ENCODE measurements around the gene MERTK. TPM values are rescaled to one million over a fixed set of nuclear protein-coding genes. Genes with fewer than 3 reads are reported as not detected.
"Not testable (repeated sequence)": the region's sequence is repeated elsewhere in the genome, so short reads cannot be mapped to it uniquely, and the experiment has no call there.

The MERTK gene
- total RNA-seq, 1 experiment from 2014 or later = 225 TPM

- DNase-seq (ENCODE audit: low read depth, low spot score); in situ Hi-C loops (cut with HindIII; ENCODE audit: low pct_unique_long_range_greater_than_20kb, low sequenced_read_pairs): not testable (repeated sequence)
Measured at GRCh38 chr2:111933900-111934299, 35.5 kb downstream of the MERTK start.

GRCh38 chr2:111936881-111937280 is 38.5 kb downstream of the MERTK start:
- DNase-seq (ENCODE audit: low read depth, low spot score) = no peak

GRCh38 chr2:111938392-111938791 is 40.0 kb downstream of the MERTK start:
- no peak for DNase-seq (ENCODE audit: low read depth, low spot score)
- in situ Hi-C loops (cut with HindIII; ENCODE audit: low pct_unique_long_range_greater_than_20kb, low sequenced_read_pairs) = no loop called here

More at GRCh38 chr2:111936881-111937280, 38.5 kb downstream of the MERTK start:
- in situ Hi-C loops (cut with HindIII; ENCODE audit: low pct_unique_long_range_greater_than_20kb, low sequenced_read_pairs) = no loop called here

DNA sequence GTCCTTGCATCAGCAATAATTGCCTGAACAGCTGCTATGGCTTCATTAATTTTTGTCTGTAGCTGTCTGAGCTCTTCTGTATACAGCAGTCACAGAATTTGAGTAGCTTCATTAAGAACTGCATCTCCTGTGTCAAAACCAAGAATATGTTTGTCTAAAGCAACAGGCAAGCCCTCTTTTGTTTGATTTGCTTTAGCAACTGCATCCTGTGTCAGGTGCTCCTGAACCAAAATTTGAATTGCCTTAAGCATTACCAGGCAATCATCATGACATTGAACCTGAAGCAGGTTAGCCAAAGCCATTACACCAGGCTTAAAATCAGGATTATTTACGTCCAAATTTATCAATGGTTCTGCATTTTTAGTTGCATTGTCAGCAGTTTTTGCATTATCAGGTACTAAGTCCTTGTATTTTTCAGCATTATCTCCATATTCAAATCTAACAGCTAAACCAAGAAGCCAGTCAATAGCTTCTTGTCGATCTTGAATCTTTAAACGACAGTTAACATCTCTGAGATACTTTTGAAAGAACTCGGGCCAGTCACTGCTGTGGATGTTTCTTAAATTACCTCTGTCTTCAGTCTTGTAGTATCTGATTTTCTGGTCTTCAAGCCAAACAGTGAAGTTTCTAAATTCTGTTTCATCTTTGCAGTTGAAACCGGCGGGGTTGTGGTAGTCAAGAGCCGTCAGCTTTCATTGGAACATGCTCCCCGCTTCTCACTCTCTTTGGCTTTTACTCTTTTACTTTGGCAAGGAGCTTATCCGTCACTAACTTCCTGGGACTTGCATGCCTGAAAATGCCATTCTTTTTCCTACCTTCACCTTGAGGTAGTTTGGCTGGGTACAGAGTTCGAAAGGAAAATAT is 42.2 kb downstream of the MERTK start:
- in situ Hi-C loops (cut with HindIII; ENCODE audit: low pct_unique_long_range_greater_than_20kb, low sequenced_read_pairs) = no loop called here
- no peak for DNase-seq (ENCODE audit: low read depth, low spot score)

DNA sequence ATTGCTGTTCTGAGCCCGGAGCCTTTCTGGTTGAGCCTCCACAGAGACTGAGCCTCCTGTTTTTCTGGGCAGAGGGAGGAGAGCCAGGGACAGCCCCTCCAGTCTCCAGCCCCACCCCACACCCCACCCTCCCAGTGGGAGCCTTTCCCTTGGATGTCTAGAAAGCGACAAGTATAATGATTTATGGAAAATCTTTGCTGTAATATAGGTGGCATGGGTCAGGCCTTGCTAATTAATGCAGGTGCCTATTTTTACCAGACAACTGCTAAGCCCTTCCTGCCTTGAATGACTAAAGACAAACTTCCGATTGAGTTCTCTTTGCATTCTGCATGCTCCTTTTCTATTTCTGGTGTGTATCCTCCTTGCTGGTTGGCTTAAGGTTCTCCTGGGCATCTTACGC is 43.1 kb downstream of the MERTK start:
- DNase-seq (ENCODE audit: low read depth, low spot score) = no peak
- in situ Hi-C loops (cut with HindIII; ENCODE audit: low pct_unique_long_range_greater_than_20kb, low sequenced_read_pairs) = no loop called here

DNA sequence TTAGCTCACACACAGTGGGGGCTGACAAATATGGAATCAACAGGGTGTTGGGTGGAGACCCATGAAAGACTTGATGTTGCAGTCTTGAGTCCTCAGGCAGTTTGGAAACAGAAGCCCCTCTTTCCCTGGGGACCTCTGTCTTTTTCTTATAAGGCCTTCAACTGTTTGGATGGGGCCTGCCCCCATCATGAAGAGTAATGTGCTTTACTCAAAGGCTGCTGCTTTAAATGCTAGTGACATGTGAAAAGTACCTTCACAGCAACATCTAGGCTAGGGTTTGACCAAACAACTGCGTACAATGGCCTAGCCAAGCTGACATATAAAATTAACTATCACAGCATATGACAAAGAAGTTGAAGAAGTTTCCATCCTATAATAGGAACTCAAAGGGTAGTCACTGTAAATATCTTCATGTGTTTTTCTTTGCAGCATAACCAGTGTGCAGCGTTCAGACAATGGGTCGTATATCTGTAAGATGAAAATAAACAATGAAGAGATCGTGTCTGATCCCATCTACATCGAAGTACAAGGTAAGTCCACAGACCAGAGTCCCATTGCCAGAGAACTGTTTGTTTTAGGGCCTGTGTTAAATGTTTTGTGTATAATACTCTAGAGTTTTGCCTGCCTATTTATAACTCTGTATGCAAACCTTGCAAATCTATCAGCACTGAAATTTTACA is 46.3 kb downstream of the MERTK start:
- DNase-seq (ENCODE audit: low read depth, low spot score) = peak; percentile 45
- in situ Hi-C loops (cut with HindIII; ENCODE audit: low pct_unique_long_range_greater_than_20kb, low sequenced_read_pairs) = no loop called here

DNA sequence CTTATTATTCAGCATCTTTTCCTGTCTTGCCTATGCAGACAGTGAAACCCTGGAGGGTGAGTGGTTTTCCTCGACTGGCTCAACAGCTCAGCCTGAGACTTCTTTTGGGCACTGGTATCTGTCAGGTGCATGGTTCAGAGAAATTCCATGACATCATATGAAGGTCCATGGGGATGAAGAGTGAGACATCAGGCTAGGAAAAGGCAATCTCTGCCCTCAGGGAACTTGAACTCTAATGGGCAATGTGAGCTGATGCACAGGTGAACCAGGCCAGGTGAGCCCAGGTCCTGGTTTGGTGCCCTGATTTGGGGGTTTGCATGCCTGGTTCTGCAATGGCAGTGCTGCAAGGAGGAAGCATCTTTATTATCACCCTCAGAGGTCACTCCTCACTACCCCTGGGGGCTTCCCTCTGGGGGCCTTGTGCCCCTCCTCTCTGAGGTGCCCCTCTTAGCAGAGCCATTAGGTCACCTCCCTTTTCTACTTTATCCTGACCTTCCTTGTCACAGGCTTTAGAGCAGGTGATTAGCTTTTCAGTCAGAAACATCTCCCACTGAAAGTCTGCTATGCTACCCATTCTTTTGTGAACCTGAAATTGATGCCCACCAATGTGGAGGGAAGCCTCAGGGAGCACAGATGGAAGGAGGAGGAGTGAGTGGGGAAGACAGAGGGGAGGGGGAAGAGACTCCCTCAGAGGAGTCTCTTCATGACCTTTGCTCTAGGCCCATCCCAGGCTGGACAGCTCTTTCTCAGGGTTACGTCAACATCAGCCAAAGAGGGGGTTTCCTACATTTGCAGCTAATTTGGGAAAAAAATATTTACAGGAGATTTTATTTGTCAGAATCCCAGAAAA is 47.3 kb downstream of the MERTK start:
- DNase-seq (ENCODE audit: low read depth, low spot score) = no peak
- in situ Hi-C loops (cut with HindIII; ENCODE audit: low pct_unique_long_range_greater_than_20kb, low sequenced_read_pairs) = no loop called here

DNA sequence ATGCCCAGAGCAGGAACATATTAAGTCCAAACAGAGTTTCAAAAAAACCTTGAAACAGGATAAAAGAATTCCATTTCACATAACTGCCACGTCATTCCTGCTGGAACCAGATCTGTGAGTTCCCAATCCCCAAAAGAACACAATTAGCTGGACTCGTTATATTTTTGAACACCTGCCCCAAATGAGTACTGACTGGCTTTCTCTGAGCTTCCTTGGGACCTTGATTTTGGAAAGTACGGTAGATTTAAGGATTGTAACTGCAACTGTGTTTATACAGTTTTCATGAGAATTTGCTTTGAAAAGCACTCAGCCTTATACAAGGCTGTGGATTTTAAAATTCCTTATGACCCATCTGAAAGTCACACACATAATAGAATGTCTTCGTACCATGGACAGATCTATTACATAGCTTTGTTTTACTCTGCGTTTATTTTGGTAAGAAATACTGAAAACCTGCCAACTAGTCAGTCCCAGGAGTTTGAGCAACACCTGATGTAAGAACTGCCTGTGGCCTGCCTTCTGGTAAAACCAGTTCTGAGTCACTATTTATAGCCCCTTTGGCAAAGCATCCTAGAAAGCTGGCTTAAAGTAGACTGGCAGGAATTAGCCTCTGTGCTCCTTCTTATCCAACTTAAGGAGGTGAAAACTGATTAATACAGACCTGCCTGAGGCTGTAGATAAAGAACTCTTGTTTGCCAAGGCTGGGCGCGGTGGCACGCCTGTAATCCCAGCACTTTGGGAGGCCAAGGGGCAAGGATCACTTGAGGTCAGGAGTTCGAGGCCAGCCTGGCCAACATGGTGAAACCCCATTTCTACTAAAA is 48.1 kb downstream of the MERTK start:
- in situ Hi-C loops (cut with HindIII; ENCODE audit: low pct_unique_long_range_greater_than_20kb, low sequenced_read_pairs) = no loop called here
- no peak for DNase-seq (ENCODE audit: low read depth, low spot score)

DNA sequence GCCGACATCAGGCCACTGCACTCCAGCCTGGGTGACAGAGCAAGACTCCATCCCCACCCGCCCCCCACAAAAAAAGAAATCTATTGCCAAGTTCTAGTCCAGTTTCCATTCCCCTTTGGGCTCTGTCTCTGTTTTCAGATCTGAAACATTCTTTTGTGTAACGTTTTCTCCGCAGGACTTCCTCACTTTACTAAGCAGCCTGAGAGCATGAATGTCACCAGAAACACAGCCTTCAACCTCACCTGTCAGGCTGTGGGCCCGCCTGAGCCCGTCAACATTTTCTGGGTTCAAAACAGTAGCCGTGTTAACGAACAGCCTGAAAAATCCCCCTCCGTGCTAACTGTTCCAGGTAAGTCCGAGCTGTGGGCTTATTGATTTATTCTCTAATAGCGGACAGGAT is 48.8 kb downstream of the MERTK start:
- no peak for DNase-seq (ENCODE audit: low read depth, low spot score)
- in situ Hi-C loops (cut with HindIII; ENCODE audit: low pct_unique_long_range_greater_than_20kb, low sequenced_read_pairs) = no loop called here

- in situ Hi-C loops (cut with HindIII; ENCODE audit: low pct_unique_long_range_greater_than_20kb, low sequenced_read_pairs) = no loop called here
- no peak for DNase-seq (ENCODE audit: low read depth, low spot score)
Measured at GRCh38 chr2:111948832-111949231, 50.4 kb downstream of the MERTK start.

- DNase-seq (ENCODE audit: low read depth, low spot score) = no peak
- in situ Hi-C loops (cut with HindIII; ENCODE audit: low pct_unique_long_range_greater_than_20kb, low sequenced_read_pairs) = no loop called here
Measured at GRCh38 chr2:111950236-111950635, 51.8 kb downstream of the MERTK start.

DNA sequence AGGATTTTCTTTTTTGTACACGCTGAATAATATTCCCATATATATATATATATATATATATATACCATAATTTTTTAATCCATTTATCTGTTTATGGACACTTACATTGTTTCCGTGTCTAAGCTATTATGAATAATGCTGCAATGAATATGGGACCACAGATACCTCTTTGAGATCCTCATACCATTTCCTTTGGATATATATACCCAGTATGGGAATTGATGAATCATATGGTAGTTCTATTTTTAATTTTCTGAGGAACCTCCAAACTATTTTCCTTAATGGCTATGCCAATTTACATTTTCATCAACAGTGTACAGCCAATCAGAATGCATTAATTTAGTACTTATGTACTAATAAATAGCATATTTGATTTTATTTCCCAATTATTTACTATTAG is 53.1 kb downstream of the MERTK start:
- in situ Hi-C loops (cut with HindIII; ENCODE audit: low pct_unique_long_range_greater_than_20kb, low sequenced_read_pairs) = no loop called here
- DNase-seq (ENCODE audit: low read depth, low spot score) = no peak

- DNase-seq (ENCODE audit: low read depth, low spot score) = no peak
- in situ Hi-C loops (cut with HindIII; ENCODE audit: low pct_unique_long_range_greater_than_20kb, low sequenced_read_pairs) = no loop called here
Measured at GRCh38 chr2:111952871-111953452, 54.6 kb downstream of the MERTK start.

DNA sequence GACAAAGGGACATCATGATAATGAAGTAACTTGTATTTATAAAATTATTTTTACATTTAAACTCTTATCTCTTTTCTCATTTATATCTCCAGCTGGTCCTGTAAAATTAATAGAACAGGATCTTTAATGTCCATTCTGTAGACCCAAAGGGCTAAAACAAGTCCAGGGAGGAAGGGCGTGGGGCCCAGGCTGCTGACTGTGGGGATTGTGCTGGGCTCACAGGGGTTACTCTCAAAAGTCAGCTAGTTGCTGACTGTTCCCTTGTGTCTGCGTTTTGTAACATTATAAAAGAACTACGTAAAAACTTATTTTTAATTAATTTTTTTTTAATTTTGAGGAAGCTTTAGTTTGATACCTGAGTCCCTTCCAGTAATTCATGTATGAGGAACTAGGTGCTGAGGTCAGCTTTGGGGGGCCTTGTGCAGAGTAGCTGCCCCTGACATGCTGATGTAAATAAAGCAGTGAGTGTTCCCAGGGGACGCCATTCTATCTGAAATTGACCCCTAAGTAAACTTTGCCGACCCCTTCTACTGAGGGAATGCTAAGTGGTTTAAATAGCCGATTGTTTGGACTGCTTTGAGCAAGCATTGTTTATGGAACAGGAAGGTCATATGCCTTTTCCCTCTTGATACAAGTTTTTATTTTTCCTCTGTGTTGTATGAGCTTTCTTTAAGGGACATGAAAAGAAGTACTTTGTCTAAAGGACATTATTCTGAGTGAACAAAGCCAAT is 56.4 kb downstream of the MERTK start:
- in situ Hi-C loops (cut with HindIII; ENCODE audit: low pct_unique_long_range_greater_than_20kb, low sequenced_read_pairs) = no loop called here
- DNase-seq (ENCODE audit: low read depth, low spot score) = peak; percentile 84

DNA sequence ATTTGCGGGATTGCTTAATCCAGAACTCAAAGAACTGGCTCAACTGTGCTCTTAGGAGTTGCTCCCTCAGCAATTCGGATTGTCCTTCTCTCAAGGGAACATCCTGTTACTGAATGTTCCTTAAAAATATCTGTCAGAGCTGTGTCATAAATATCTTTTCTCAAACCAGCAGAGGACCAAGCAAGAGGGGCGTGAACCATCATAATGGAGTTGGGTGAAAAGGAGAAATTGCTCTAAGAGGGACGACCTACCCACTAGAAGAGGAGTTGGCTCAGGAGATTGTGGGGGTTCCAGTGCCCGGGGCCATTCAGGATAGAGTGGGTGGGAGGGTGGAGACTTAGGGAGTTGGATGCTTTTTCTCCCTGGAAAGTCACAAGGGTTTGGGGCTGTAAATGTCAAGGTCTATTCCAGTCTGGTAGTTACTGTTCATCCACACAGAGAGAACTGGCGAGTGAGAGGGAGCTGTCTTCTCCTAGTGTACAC is 59.5 kb downstream of the MERTK start:
- peak; percentile 77 for DNase-seq (ENCODE audit: low read depth, low spot score)
- in situ Hi-C loops (cut with HindIII; ENCODE audit: low pct_unique_long_range_greater_than_20kb, low sequenced_read_pairs) = no loop called here

- in situ Hi-C loops (cut with HindIII; ENCODE audit: low pct_unique_long_range_greater_than_20kb, low sequenced_read_pairs) = no loop called here
Measured at GRCh38 chr2:111958901-111959300, 60.5 kb downstream of the MERTK start.

More at GRCh38 chr2:111958901-111959300, 60.5 kb downstream of the MERTK start:
- DNase-seq (ENCODE audit: low read depth, low spot score) = peak; percentile 41
